ENCODE measurements around the gene CHRNA3.
"Not testable (repeated sequence)": the region's sequence is repeated elsewhere in the genome, so short reads cannot be mapped to it uniquely, and the experiment has no call there.

The CHRNA3 gene

DNA sequence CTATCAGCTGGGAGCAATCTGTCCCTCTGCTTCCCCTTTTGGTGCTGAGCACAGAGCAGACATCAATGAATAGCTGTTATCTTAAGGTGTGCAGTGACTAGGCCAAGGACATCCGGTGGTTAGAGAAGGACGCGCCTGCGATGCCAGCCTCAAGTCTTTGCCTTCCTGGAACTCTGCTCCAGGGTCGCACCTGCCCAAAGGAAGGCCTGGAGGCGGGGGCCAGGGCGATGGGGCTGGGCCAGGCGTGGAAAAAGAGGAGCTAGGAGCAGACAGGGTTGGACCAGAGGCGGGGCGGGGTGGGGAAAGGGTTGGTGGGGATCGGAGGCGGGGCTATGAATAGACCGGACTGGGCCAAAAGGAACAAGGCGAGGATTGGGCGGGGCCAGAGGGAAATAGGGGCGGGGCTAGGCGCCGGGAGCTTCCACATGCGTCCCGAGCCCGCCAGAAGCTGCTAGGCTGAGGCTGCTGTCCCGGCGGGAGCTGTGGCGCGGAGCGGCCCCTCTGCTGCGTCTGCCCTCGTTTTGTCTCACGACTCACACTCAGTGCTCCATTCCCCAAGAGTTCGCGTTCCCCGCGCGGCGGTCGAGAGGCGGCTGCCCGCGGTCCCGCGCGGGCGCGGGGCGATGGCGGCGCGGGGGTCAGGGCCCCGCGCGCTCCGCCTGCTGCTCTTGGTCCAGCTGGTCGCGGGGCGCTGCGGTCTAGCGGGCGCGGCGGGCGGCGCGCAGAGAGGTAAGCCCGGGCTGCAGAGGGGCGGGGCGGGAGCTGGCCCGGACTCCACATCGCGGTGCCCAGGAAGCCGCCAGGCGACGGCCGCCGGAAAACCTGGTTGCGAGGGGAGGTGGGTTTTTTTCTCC is 55.5 kb downstream of the CHRNA3 start, which contains the start of gene CHRNA5:
Gene CHRNA5, plus strand, starts transcription at position 424 of the 854 bp plus-strand sequence. Its CDS starts 200 bp downstream, at position 624.
- DNase-seq (ENCODE audit: low read depth), result peak; percentile 75
- TF ChIP-seq CTCF (IDR thresholded peaks at IDR 0.05; ENCODE audit: low read length, missing control alignments), result no peak
- peak within 1 kb of the TSS; percentile 71 for H3K4me3 ChIP-seq (replicated peaks; ENCODE audit: low read depth, low read length)

- no peak for TF ChIP-seq CTCF (IDR thresholded peaks at IDR 0.05; ENCODE audit: low read length, missing control alignments)
- DNase-seq (ENCODE audit: low read depth), result no peak
- H3K4me3 ChIP-seq (replicated peaks; ENCODE audit: low read depth, low read length), result no peak overlapping the region
Observed at GRCh38 chr15:78564743-78565096, 56.1 kb downstream of the CHRNA3 start.

GRCh38 chr15:78563092-78563491 is 57.7 kb downstream of the CHRNA3 start:
- no peak overlapping the region for H3K4me3 ChIP-seq (replicated peaks; ENCODE audit: low read depth, low read length)
- TF ChIP-seq CTCF (IDR thresholded peaks at IDR 0.05; ENCODE audit: low read length, missing control alignments), result no peak
- DNase-seq (ENCODE audit: low read depth), result no peak

- TF ChIP-seq CTCF (IDR thresholded peaks at IDR 0.05; ENCODE audit: low read length, missing control alignments), result no peak
- no peak for DNase-seq (ENCODE audit: low read depth)
- H3K4me3 ChIP-seq (replicated peaks; ENCODE audit: low read depth, low read length), result no peak overlapping the region
Observed at GRCh38 chr15:78561490-78561889, 59.3 kb downstream of the CHRNA3 start.

- not testable (repeated sequence) for H3K4me3 ChIP-seq (replicated peaks; ENCODE audit: low read depth, low read length); DNase-seq (ENCODE audit: low read depth)
Observed at GRCh38 chr15:78560201-78560600, 60.6 kb downstream of the CHRNA3 start.

DNA sequence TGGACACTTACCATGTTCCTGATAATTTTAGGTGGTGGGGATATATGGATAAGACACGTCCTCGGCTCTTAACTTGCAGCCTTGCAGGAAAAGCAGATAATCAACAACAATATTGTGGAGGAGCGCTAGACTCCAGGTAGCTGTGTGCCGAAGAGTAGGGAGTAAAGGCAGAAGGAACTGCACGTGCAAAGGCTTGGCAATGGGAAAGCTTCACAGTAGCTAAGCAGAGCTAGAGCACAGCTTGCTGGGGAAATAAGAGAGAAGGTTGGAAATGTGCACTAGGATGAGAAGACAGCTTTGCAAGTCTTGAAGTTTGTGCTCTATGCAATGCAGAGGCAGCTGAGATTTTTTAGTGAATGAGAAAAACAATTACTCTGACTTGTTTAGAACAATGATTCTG is 68.2 kb downstream of the CHRNA3 start:
- no peak overlapping the region for H3K4me3 ChIP-seq (replicated peaks; ENCODE audit: low read depth, low read length)
- DNase-seq (ENCODE audit: low read depth), result no peak
- TF ChIP-seq CTCF (IDR thresholded peaks at IDR 0.05; ENCODE audit: low read length, missing control alignments), result no peak

GRCh38 chr15:78551902-78552301 is 68.9 kb downstream of the CHRNA3 start:
- TF ChIP-seq CTCF (IDR thresholded peaks at IDR 0.05; ENCODE audit: low read length, missing control alignments), result no peak

More at GRCh38 chr15:78551902-78552301, 68.9 kb downstream of the CHRNA3 start:
- no peak overlapping the region for H3K4me3 ChIP-seq (replicated peaks; ENCODE audit: low read depth, low read length)
- DNase-seq (ENCODE audit: low read depth), result no peak
